Retinal pigment epithelial cell (primary cell): ENCODE data around the gene BLMH.

Source experiments
- DNase-seq: peaks from one replicate; pipeline ENCODE4 v3.0.0-alpha.2; 2010; ENCODE audit warnings: low read depth
- H3K4me3 ChIP-seq: 2 replicates; pipeline ENCODE4 v1.5.1; 2011; ENCODE audit warnings: mild to moderate bottlenecking, low read length, control low read depth, moderate library complexity
- TF ChIP-seq, protein P1 (sequence below): conservative IDR thresholded peaks from 2 replicates; pipeline ENCODE4 v1.5.1; 2011; ENCODE audit warnings: low read depth, low read length, control low read depth, inconsistent platforms

The BLMH gene

DNA sequence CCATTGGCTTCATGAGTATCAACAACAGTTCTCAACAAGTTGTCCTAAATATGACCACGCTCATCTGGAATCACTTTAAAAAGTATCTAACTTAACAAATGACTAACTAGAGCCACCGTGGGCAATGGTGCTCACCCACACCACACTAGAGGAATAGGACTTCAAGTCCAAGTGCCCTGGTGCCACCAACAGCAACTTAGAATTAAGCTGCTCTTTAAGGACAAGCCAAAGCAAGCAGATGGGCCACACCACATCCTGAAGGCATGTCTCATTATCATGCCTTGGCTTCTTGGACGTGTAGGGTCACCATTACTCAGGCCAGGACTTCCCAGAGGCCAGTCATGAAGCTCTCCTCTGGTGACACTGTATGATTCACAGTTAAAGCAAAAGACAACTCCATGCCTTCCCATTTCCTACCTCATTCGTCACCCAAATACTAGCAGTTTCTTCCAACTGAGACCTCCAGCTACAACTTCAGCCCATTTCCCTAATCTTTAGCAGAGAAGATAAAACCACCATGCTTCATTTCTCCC is 46.8 kb downstream of the BLMH start:
- H3K4me3 ChIP-seq = no peak overlapping the region
- TF ChIP-seq, protein P1, sequence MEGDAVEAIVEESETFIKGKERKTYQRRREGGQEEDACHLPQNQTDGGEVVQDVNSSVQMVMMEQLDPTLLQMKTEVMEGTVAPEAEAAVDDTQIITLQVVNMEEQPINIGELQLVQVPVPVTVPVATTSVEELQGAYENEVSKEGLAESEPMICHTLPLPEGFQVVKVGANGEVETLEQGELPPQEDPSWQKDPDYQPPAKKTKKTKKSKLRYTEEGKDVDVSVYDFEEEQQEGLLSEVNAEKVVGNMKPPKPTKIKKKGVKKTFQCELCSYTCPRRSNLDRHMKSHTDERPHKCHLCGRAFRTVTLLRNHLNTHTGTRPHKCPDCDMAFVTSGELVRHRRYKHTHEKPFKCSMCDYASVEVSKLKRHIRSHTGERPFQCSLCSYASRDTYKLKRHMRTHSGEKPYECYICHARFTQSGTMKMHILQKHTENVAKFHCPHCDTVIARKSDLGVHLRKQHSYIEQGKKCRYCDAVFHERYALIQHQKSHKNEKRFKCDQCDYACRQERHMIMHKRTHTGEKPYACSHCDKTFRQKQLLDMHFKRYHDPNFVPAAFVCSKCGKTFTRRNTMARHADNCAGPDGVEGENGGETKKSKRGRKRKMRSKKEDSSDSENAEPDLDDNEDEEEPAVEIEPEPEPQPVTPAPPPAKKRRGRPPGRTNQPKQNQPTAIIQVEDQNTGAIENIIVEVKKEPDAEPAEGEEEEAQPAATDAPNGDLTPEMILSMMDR = no peak
- DNase-seq = no peak

DNA sequence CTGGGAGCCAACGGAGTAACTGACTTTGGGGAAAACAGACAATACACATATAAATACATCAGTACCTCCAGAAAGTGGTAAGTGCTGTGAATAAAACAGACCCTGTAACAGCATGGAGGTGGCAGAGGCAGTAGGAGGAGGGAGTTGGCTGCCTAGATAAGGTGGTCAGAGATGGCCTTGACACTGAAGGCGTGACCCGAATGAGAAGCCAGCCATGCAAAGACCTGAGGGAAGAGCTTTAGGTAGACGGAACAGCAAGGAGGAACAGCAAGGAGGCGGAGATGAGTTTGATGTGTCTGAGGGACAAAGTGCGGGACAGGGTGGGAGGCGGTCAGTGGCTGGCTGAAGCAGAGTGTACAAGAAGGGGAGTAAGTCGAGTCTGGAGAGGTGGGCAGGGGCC is 48.2 kb downstream of the BLMH start:
- H3K4me3 ChIP-seq = no peak overlapping the region
- TF ChIP-seq, protein P1 = no peak
- DNase-seq = no peak

DNA sequence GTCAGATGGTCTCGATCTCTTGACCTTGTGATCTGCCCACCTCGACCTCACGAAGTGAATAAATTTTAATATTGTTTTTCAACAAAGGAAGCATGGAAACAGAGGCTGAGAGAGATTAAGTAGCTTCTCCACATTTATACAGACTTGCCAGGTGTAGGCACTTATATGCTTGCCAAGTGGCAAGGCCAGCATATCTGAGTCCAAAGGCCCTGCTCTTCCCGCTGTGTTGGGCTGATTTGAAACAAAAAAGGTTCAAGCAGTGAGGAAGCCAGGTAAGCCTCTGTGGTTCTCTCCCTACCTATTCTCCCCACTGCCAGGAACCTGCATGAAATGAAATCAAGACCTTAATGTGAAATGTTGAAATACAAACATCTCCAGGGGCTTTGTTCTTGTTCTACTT is 48.7 kb downstream of the BLMH start:
- no peak for DNase-seq
- TF ChIP-seq, protein P1 = no peak
- no peak overlapping the region for H3K4me3 ChIP-seq

DNA sequence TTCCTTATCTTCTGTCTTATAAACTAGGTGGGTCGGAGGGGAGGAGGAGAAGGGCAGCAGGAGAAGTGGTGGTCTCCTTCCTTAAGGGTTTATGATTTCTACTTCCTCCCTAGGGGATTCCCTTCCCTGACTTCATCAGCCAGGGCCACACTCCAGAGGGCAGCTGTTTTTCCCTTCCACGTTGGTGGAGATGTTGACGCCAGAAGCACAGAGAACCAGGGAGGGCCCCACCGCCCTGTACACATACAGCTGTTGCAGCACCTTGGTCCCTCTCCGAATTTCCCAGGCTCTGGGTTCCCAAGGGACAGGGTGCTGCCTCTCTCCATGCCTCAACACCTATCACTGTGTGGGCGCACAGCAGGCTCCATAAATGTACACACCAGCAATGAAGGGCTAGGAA is 50.7 kb downstream of the BLMH start:
- no peak for DNase-seq
- no peak overlapping the region for H3K4me3 ChIP-seq
- TF ChIP-seq, protein P1 = no peak

DNA sequence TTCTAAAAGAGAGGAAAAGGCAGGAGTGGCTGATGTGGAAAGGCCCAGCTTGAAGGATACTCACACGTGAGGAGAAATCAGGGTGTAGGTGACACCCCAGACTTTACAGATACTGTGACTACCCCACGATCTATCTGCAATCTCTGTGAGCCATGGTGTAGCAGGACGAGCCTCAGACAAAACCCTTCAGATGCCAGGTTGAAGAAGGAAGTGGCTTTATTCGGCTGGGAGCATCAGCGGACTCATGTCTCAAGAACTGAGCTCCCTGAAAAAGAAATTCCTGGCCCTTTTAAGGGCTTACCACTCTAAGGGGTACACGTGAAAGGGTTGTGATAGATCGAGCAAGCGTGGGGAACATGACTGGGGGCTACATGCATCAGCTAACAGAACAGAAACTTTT is 51.6 kb downstream of the BLMH start:
- TF ChIP-seq, protein P1 = no peak
- DNase-seq = no peak
- H3K4me3 ChIP-seq = no peak overlapping the region

DNA sequence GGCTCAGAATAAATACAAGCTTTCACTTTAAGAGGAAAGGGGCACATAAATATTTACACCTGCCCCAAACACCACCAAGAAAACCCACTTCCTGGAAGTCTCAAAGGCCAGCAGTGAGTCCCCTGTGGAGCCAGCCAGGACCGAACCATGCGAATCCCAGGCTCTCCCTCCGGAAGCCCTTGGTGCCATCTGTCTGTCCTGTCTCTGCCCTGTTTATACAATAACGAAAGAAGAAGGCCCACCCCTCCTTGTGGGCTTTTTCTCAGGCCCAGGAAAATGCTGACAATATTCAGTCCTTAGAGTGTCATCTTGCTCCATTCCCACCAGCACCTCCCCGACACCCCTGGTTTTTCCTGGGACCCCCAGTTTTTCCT is 52.7 kb downstream of the BLMH start:
- DNase-seq = no peak
- H3K4me3 ChIP-seq = no peak overlapping the region
- TF ChIP-seq, protein P1 = no peak

DNA sequence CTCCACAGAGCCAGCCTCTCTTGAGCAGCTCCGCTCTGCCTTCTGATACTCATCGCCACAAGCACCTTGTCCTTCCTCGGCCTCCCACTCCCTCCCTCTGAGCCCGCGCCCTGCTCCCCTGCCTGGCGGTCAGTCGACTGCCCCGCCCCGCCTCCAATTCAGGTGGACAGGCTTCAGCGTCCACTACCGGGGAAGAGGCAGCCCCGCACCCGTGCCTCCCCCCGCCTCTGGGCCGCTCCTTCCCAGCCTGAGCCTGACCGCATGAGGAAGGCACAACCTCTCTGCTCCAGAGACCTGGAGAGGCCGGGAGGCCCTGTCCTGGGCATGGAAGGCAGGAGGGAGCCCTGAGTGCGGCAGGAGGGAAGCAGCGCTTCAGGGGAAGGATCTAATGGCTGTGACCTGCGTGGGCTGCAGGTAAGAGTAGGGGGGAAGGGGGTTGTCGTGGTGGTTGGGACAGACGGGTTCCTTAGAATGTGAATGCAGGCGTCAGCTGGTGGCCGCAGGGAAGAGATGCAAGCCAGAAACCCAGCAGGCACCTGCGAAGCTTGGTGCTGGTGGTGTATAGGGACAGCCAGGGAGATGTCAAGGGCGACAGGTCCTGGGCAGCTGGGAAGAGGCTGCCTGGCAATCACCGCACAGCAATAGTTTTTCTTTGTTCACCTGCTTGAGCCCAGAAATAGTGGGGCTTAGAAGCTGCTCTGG is 53.2 kb downstream of the BLMH start:
- no peak overlapping the region for H3K4me3 ChIP-seq
- TF ChIP-seq, protein P1 = no peak
- DNase-seq = no peak
